ENCODE results near the gene PRKCE.

- TF ChIP-seq POLR2AphosphoS5 (IDR thresholded peaks at IDR 0.05; ENCODE audit: borderline replicate concordance, low read depth, low read length) (no peak), EZH2 (IDR thresholded peaks at IDR 0.05) (no peak)
Observed at GRCh38 chr2:45864121-45864520, 212.6 kb downstream of the PRKCE start.
